Loucy (cell line): ENCODE measurements around the gene LMX1B.

Experiments used
- EZH2phosphoT487 ChIP-seq: fragments of 200-600 bp; IDR thresholded peaks from 2 replicates; pipeline ENCODE4 v1.6.1; 2018; ENCODE audit warnings: antibody characterized with exemption, mild to moderate bottlenecking, moderate library complexity, borderline replicate concordance
- TF ChIP-seq, protein P1 (sequence below): fragments of 200-600 bp; sonication (generic); conservative IDR thresholded peaks from 2 replicates; pipeline ENCODE4 v1.5.1; 2014; ENCODE audit warnings: mild to moderate bottlenecking, antibody characterized with exemption, low read length

DNA sequence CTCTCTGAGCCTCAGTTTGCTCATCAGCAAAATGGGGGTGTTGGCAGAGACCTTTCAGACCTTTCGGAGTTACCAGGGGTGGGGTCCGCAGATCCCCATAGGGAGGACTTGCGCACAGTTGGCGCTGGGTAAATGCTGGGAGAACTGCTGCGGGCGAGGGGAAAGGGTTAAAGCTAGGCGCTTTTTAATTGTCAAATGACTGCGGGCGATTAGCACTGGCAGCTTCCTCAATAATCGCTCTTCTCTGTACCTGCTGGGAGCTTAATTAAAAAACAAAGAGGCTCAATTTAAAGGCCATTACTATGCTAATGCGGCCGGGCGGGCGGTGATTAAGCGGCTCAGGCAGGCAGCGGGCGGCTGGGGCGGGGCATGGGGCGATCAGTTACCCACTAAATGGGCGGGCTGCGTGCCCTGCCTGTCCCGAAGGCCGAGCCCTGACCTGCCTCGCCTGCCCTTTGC, 63.0 kb downstream of the LMX1B start:
- TF ChIP-seq, protein P1, sequence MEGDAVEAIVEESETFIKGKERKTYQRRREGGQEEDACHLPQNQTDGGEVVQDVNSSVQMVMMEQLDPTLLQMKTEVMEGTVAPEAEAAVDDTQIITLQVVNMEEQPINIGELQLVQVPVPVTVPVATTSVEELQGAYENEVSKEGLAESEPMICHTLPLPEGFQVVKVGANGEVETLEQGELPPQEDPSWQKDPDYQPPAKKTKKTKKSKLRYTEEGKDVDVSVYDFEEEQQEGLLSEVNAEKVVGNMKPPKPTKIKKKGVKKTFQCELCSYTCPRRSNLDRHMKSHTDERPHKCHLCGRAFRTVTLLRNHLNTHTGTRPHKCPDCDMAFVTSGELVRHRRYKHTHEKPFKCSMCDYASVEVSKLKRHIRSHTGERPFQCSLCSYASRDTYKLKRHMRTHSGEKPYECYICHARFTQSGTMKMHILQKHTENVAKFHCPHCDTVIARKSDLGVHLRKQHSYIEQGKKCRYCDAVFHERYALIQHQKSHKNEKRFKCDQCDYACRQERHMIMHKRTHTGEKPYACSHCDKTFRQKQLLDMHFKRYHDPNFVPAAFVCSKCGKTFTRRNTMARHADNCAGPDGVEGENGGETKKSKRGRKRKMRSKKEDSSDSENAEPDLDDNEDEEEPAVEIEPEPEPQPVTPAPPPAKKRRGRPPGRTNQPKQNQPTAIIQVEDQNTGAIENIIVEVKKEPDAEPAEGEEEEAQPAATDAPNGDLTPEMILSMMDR = no peak
- no peak for TF ChIP-seq EZH2phosphoT487
